ENCODE data around the gene VPS4A.
"Not testable (repeated sequence)": the region's sequence is repeated elsewhere in the genome, so short reads cannot be mapped to it uniquely, and the experiment has no call there.

VPS4A gene

GRCh38 chr16:69310653-69311532 lies at the start of gene VPS4A:
VPS4A (plus strand) TSS chr16:69311350; CDS start chr16:69311512, 162 bp downstream.
- DNase-seq, result peak; percentile 45

- DNase-seq, result no peak
Measured at GRCh38 chr16:69266334-69267063, 44.7 kb upstream of the VPS4A start.

GRCh38 chr16:69267633-69268032 lies 43.5 kb upstream of the VPS4A start:
- no peak for DNase-seq

- DNase-seq, result no peak
Measured at GRCh38 chr16:69270395-69270794, 40.8 kb upstream of the VPS4A start.

- DNase-seq, result no peak
Measured at GRCh38 chr16:69270831-69271230, 40.3 kb upstream of the VPS4A start.

- DNase-seq, result no peak
Measured at GRCh38 chr16:69273009-69273408, 38.1 kb upstream of the VPS4A start.

GRCh38 chr16:69274699-69275235 lies 36.4 kb upstream of the VPS4A start:
- DNase-seq, result no peak

GRCh38 chr16:69276148-69277115 lies 34.7 kb upstream of the VPS4A start:
- DNase-seq, result no peak

- DNase-seq, result no peak
Measured at GRCh38 chr16:69277413-69277812, 33.7 kb upstream of the VPS4A start.

GRCh38 chr16:69283851-69284250 lies 27.3 kb upstream of the VPS4A start:
- no peak for DNase-seq

- no peak for DNase-seq
Measured at GRCh38 chr16:69285240-69285639, 25.9 kb upstream of the VPS4A start.

GRCh38 chr16:69286941-69287713 lies 24.0 kb upstream of the VPS4A start:
- DNase-seq, result no peak

GRCh38 chr16:69291657-69292056 lies 19.5 kb upstream of the VPS4A start:
- DNase-seq, result not testable (repeated sequence)

- no peak for DNase-seq
Measured at GRCh38 chr16:69293401-69293800, 17.7 kb upstream of the VPS4A start.

- no peak for DNase-seq
Measured at GRCh38 chr16:69294051-69294450, 17.1 kb upstream of the VPS4A start.

GRCh38 chr16:69296771-69297170 lies 14.4 kb upstream of the VPS4A start:
- DNase-seq, result not testable (repeated sequence)

- DNase-seq, result no peak
Measured at GRCh38 chr16:69298261-69298660, 12.9 kb upstream of the VPS4A start.

- no peak for DNase-seq
Measured at GRCh38 chr16:69301187-69301586, 10.0 kb upstream of the VPS4A start.

- no peak for DNase-seq
Measured at GRCh38 chr16:69301861-69302260, 9.3 kb upstream of the VPS4A start.

GRCh38 chr16:69302301-69302700 lies 8.8 kb upstream of the VPS4A start:
- DNase-seq, result no peak

GRCh38 chr16:69306031-69306430 lies 5.1 kb upstream of the VPS4A start:
- DNase-seq, result no peak

GRCh38 chr16:69307091-69307490 lies 4.1 kb upstream of the VPS4A start:
- DNase-seq, result no peak
